Vagina (tissue), 2 donors: Measurements from ENCODE around the gene ABHD12B.

Experiments used
- CTCF ChIP-seq, 3 experiments: fragments of 450-650 bp in 2 of 3; fragments of 200-600 bp in 1 of 3; sonication (generic) in 1 of 3; IDR thresholded peaks; one replicate each; pipeline ENCODE4 v1.5.1; 2017 to 2019; ENCODE audit warnings: antibody characterized with exemption in 3 of 3, mild to moderate bottlenecking in 2 of 3, moderate library complexity in 2 of 3
- POLR2A ChIP-seq, 2 donors: fragments of 450-650 bp; IDR thresholded peaks; one replicate each; pipeline ENCODE4 v1.6.1; 2017; ENCODE audit warnings: antibody characterized with exemption in 2 of 2, mild to moderate bottlenecking in 2 of 2, moderate library complexity in 2 of 2
- POLR2AphosphoS5 ChIP-seq, 2 donors: sonication (generic); formaldehyde crosslinking; IDR thresholded peaks; one replicate each; pipeline ENCODE4 v1.9.0; 2017; ENCODE audit warnings: antibody characterized with exemption in 2 of 2, mild to moderate bottlenecking in 2 of 2, low read depth in 1 of 2; ENCODE audit not compliant: insufficient read depth in 1 of 2

GRCh38 chr14:50943261-50943942 is 71.5 kb downstream of the ABHD12B start:
- TF ChIP-seq POLR2A (IDR thresholded peaks at IDR 0.05) (peak in 1 of 2 donors; percentile 20), CTCF (IDR thresholded peaks at IDR 0.05) (no peak), POLR2AphosphoS5 (IDR thresholded peaks at IDR 0.05; ENCODE audit: insufficient read depth in 1 of 2, low read depth in 1 of 2) (peak in 1 of 2 donors; percentile 61)
